Activated B cell treated with CpG ODN at 0.5 μM for 24 hours (primary cell): Measurements from ENCODE around the gene DOCK2. TPM values are rescaled to one million over a fixed set of nuclear protein-coding genes. Genes with fewer than 3 reads are reported as not detected.
A peak's percentile ranks its signal among the peaks of the same experiment; 100 is the strongest.

ENCODE experiments used
- ATAC-seq: fragments of 200-7000 bp; cut with Tn5 transposase; one replicate; pipeline ENCODE4 v1.10.0; 2021; ENCODE audit warnings: low read depth, mild to moderate bottlenecking, moderate library complexity
- CTCF ChIA-PET: fragments of 350-600 bp; sonication (Branson Sonifier 250); formaldehyde crosslinking; loops from one replicate; lab custom pipeline; 2021; ENCODE audit warnings: antibody characterized with exemption; lab: Charles Lee
- POLR2A ChIA-PET: fragments of 350-600 bp; sonication (Branson Sonifier 250); formaldehyde crosslinking; loops from one replicate; lab custom pipeline; 2021; ENCODE audit warnings: antibody characterized with exemption; lab: Charles Lee
- DNase-seq: peaks from one replicate; pipeline ENCODE4 v3.0.0; 2022
- H3K27ac Mint-ChIP-seq: one replicate; pipeline ENCODE4 v1.8.0; 2020; ENCODE audit warnings: mixed read lengths
- H3K27me3 Mint-ChIP-seq: one replicate; pipeline ENCODE4 v1.8.0; 2021; ENCODE audit warnings: mixed read lengths
- H3K36me3 Mint-ChIP-seq: one replicate; pipeline ENCODE4 v1.8.0; 2021; ENCODE audit warnings: low read depth, mixed read lengths
- H3K4me1 Mint-ChIP-seq: one replicate; pipeline ENCODE4 v1.8.0; 2021; ENCODE audit warnings: mixed read lengths
- H3K4me3 Mint-ChIP-seq: one replicate; pipeline ENCODE4 v1.8.0; 2020; ENCODE audit warnings: mild to moderate bottlenecking, mixed read lengths
- H3K9me3 Mint-ChIP-seq: one replicate; pipeline ENCODE4 v1.8.0; 2020; ENCODE audit warnings: mixed read lengths
- CTCF ChIP-seq: fragments of 200-600 bp; IDR thresholded peaks from one replicate; pipeline ENCODE4 v1.8.0; 2022; ENCODE audit warnings: antibody characterized with exemption, mild to moderate bottlenecking
- intact Hi-C: fragments of 100-400 bp; cut with micrococcal nuclease; formaldehyde crosslinking; loops from one replicate; pipeline ENCODE4 v1.15.1; 2024
- total RNA-seq: library from RNA; stranded (reverse); gene quantifications from 2 replicates; pipeline ENCODE4 v1.2.3, GENCODE V29; 2022

The DOCK2 gene
- total RNA-seq, 1 donor from 2014 or later = 344 TPM

GRCh38 chr5:169880012-169880663 lies 243.1 kb downstream of the DOCK2 start:
- ChIA-PET CTCF (no interaction called here), POLR2A (no interaction called here)
- Mint-ChIP-seq H3K4me3 (no peak overlapping the region), H3K27ac (peak overlapping the region; percentile 83), H3K9me3 (no peaks in the 10 kb centered on the region), H3K36me3 (peaks cover 67% of the 10 kb centered on the region), H3K4me1 (peaks cover 23% of the 10 kb centered on the region), H3K27me3 (no peaks in the 10 kb centered on the region)
- DNase-seq = no peak
- intact Hi-C loops = no loop called here
- ATAC-seq = peak; percentile 47
- no peak for TF ChIP-seq CTCF

- peaks cover 66% of the 10 kb centered on the region for H3K36me3 Mint-ChIP-seq
- ATAC-seq = no peak
- no peak overlapping the region for H3K4me3 Mint-ChIP-seq
- intact Hi-C loops = no loop called here
- H3K9me3 Mint-ChIP-seq = no peaks in the 10 kb centered on the region
- peak overlapping the region; percentile 83 for H3K27ac Mint-ChIP-seq
- DNase-seq = no peak
- peaks cover 23% of the 10 kb centered on the region for H3K4me1 Mint-ChIP-seq
- no peaks in the 10 kb centered on the region for H3K27me3 Mint-ChIP-seq
- POLR2A ChIA-PET = no interaction called here
- no peak for TF ChIP-seq CTCF
- CTCF ChIA-PET = no interaction called here
Measured at GRCh38 chr5:169880785-169881184, 243.7 kb downstream of the DOCK2 start.

GRCh38 chr5:169881702-169882303 lies 244.7 kb downstream of the DOCK2 start:
- H3K4me3 Mint-ChIP-seq = no peak overlapping the region
- no peaks in the 10 kb centered on the region for H3K27me3 Mint-ChIP-seq
- no peak for DNase-seq
- H3K4me1 Mint-ChIP-seq = peaks cover 23% of the 10 kb centered on the region
- no peak for TF ChIP-seq CTCF
- POLR2A ChIA-PET = interaction anchor here (0.6 kb wide), 1 partner anchor 407 kb away, joined by 4 read pairs; no protein-coding TSS in a partner anchor
- CTCF ChIA-PET = no interaction called here
- H3K27ac Mint-ChIP-seq = no peak overlapping the region
- intact Hi-C loops = no loop called here
- H3K9me3 Mint-ChIP-seq = no peaks in the 10 kb centered on the region
- ATAC-seq = no peak
- H3K36me3 Mint-ChIP-seq = peaks cover 69% of the 10 kb centered on the region

DNA sequence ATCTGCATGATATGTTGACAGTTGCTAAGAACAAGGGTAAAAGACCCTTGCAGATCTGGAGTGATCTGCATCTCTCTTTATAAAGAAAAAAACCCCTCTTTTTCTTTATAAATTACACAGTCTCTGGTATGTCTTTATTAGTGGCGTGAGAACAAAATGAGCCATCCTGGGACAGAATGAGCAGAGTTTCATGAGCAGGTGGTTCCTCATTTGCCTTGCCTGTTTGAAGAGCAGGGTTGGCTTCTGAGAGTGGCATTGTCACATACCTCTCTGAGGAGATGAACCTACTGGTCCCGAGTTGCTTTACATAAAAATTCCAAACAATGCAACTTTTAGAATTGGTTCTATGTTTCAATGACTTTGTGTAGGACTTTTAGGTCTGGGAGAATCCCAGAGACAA lies 249.0 kb downstream of the DOCK2 start:
- TF ChIP-seq CTCF = no peak
- CTCF ChIA-PET = no interaction called here
- no peak for ATAC-seq
- DNase-seq = no peak
- intact Hi-C loops = no loop called here
- POLR2A ChIA-PET = no interaction called here
- Mint-ChIP-seq H3K36me3 (peaks cover 69% of the 10 kb centered on the region), H3K4me3 (no peak overlapping the region), H3K27ac (no peak overlapping the region), H3K4me1 (peaks cover 4% of the 10 kb centered on the region), H3K27me3 (no peaks in the 10 kb centered on the region), H3K9me3 (no peaks in the 10 kb centered on the region)

GRCh38 chr5:169886677-169887076 lies 249.6 kb downstream of the DOCK2 start:
- intact Hi-C loops = no loop called here
- CTCF ChIA-PET = no interaction called here
- Mint-ChIP-seq H3K27ac (no peak overlapping the region), H3K4me3 (no peak overlapping the region), H3K9me3 (no peaks in the 10 kb centered on the region), H3K4me1 (peaks cover 6% of the 10 kb centered on the region), H3K27me3 (no peaks in the 10 kb centered on the region), H3K36me3 (peaks cover 72% of the 10 kb centered on the region)
- no peak for ATAC-seq
- TF ChIP-seq CTCF = no peak
- no peak for DNase-seq
- POLR2A ChIA-PET = no interaction called here
